H1 (cell line): ENCODE data around the gene OSM. TPM values are rescaled to one million over a fixed set of nuclear protein-coding genes. Genes with fewer than 3 reads are reported as not detected.

Experiments used
- CBX5 ChIP-seq: fragments of 300-800, 300-1000 bp; sonication (generic); IDR thresholded peaks from 2 replicates; pipeline ENCODE4 v1.7.1; 2016; ENCODE audit warnings: antibody characterized with exemption, low read length, low read depth
- CHD2 ChIP-seq: IDR thresholded peaks from 2 replicates; pipeline ENCODE4 v1.6.1; 2012; ENCODE audit warnings: low read length, improper control_type of control experiment
- EP300 ChIP-seq, 2 experiments: IDR thresholded peaks; 1 replicate in 1 of 2; 2 replicates in 1 of 2; pipeline ENCODE4 v1.6.1; 2011 to 2012; ENCODE audit warnings: low read depth in 2 of 2, low read length in 2 of 2, mild to moderate bottlenecking in 2 of 2, borderline replicate concordance in 1 of 2, inconsistent platforms in 1 of 2, moderate library complexity in 1 of 2
- KDM5A ChIP-seq: fragments of 200-600 bp; IDR thresholded peaks from 2 replicates; pipeline ENCODE4 v1.7.1; 2012; ENCODE audit warnings: mild to moderate bottlenecking, low read length, inconsistent platforms, mixed read lengths
- SUZ12 ChIP-seq: fragments of 200-600 bp; sonication (generic); IDR thresholded peaks from 2 replicates; pipeline ENCODE4 v1.6.1; 2012; ENCODE audit warnings: mild to moderate bottlenecking, inconsistent platforms, low read length, moderate library complexity, mixed read lengths
- polyA plus RNA-seq, 7 experiments: library from polyadenylated mRNA; depleted of rRNA in 3 of 7; stranded (reverse) in 5 of 7; unstranded in 2 of 7; fragments of >200 nt in 5 of 7; fragments of 200-250 nt in 2 of 7; gene quantifications; 1 replicate in 5 of 7; 2 replicates in 1 of 7; 4 replicates in 1 of 7; pipeline versions ENCODE4 v1.2.1 to v1.2.3, GENCODE V29; 2011 to 2013; ENCODE audit warnings: missing spikeins in 2 of 7, mixed read lengths in 2 of 7
- total RNA-seq: library from RNA; stranded (reverse); fragmentation: NEBNext Ultra II Directional; extraction: Animal tissue kit (Norgen Biotek cat#: 25700); gene quantifications from 2 replicates; pipeline ENCODE4 v1.2.1, GENCODE V29; 2021
- TF ChIP-seq, protein P1 (sequence below): fragments of 300-600 bp; sonication (generic); IDR thresholded peaks from 2 replicates; pipeline ENCODE4 v1.7.1; 2012; ENCODE audit warnings: low read length, moderate library complexity, mild to moderate bottlenecking, inconsistent platforms; ENCODE audit not compliant: insufficient replicate concordance
- TF ChIP-seq, protein P2 (sequence below): IDR thresholded peaks from 2 replicates; pipeline ENCODE4 v1.6.1; 2011; ENCODE audit warnings: low read length, improper control_type of control experiment
- TF ChIP-seq, protein P3 (sequence below): IDR thresholded peaks from 2 replicates; pipeline ENCODE4 v1.6.1; 2011; ENCODE audit warnings: low read depth, mild to moderate bottlenecking, low read length; ENCODE audit not compliant: insufficient read depth

Gene OSM
- total and polyA plus RNA-seq, 2 of the 8 experiments (the other 6 are each of a cell fraction or from before 2014, with no cell fraction given): not detected

DNA sequence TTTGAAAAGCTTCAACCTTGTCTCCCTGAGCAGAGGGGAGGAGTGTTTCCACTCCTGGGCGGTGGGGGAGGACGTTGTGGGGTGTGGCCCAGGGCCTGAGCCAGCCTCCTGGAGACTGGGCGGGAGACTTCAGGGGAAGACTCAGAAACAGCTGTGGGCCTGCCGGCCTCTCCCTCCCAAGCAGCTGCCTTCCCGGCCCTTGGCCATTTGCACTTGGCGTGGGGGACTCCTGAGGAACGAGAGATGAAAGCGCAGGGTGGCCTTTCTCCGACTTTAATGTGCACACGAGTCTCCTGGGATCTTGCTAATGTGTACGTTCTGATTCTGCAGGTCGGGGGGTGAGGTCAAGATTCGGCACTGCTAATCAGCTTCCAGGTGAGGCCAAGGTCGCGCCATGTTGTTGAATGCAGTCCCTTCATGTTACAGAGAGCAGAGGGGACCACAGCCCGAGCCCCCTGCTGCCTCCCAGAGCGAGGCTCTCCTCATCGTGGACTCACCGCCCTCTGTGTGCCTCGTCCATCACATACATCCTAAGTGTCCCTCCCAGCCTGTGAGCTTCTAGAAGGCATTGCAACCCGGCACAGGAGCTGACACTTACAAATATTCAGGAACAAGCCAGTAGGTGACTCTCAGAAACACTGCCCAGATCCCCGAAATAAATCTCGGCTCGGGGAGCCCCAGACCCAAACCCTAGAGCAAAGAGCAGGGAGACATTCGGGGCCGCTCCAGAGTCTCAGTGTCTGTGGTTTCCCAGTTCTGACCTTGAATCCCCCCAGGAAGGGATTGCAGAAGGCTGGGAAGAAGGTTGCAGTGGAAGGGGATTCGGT lies 27.8 kb downstream of the OSM start (continued):
- TF ChIP-seq, protein P1, sequence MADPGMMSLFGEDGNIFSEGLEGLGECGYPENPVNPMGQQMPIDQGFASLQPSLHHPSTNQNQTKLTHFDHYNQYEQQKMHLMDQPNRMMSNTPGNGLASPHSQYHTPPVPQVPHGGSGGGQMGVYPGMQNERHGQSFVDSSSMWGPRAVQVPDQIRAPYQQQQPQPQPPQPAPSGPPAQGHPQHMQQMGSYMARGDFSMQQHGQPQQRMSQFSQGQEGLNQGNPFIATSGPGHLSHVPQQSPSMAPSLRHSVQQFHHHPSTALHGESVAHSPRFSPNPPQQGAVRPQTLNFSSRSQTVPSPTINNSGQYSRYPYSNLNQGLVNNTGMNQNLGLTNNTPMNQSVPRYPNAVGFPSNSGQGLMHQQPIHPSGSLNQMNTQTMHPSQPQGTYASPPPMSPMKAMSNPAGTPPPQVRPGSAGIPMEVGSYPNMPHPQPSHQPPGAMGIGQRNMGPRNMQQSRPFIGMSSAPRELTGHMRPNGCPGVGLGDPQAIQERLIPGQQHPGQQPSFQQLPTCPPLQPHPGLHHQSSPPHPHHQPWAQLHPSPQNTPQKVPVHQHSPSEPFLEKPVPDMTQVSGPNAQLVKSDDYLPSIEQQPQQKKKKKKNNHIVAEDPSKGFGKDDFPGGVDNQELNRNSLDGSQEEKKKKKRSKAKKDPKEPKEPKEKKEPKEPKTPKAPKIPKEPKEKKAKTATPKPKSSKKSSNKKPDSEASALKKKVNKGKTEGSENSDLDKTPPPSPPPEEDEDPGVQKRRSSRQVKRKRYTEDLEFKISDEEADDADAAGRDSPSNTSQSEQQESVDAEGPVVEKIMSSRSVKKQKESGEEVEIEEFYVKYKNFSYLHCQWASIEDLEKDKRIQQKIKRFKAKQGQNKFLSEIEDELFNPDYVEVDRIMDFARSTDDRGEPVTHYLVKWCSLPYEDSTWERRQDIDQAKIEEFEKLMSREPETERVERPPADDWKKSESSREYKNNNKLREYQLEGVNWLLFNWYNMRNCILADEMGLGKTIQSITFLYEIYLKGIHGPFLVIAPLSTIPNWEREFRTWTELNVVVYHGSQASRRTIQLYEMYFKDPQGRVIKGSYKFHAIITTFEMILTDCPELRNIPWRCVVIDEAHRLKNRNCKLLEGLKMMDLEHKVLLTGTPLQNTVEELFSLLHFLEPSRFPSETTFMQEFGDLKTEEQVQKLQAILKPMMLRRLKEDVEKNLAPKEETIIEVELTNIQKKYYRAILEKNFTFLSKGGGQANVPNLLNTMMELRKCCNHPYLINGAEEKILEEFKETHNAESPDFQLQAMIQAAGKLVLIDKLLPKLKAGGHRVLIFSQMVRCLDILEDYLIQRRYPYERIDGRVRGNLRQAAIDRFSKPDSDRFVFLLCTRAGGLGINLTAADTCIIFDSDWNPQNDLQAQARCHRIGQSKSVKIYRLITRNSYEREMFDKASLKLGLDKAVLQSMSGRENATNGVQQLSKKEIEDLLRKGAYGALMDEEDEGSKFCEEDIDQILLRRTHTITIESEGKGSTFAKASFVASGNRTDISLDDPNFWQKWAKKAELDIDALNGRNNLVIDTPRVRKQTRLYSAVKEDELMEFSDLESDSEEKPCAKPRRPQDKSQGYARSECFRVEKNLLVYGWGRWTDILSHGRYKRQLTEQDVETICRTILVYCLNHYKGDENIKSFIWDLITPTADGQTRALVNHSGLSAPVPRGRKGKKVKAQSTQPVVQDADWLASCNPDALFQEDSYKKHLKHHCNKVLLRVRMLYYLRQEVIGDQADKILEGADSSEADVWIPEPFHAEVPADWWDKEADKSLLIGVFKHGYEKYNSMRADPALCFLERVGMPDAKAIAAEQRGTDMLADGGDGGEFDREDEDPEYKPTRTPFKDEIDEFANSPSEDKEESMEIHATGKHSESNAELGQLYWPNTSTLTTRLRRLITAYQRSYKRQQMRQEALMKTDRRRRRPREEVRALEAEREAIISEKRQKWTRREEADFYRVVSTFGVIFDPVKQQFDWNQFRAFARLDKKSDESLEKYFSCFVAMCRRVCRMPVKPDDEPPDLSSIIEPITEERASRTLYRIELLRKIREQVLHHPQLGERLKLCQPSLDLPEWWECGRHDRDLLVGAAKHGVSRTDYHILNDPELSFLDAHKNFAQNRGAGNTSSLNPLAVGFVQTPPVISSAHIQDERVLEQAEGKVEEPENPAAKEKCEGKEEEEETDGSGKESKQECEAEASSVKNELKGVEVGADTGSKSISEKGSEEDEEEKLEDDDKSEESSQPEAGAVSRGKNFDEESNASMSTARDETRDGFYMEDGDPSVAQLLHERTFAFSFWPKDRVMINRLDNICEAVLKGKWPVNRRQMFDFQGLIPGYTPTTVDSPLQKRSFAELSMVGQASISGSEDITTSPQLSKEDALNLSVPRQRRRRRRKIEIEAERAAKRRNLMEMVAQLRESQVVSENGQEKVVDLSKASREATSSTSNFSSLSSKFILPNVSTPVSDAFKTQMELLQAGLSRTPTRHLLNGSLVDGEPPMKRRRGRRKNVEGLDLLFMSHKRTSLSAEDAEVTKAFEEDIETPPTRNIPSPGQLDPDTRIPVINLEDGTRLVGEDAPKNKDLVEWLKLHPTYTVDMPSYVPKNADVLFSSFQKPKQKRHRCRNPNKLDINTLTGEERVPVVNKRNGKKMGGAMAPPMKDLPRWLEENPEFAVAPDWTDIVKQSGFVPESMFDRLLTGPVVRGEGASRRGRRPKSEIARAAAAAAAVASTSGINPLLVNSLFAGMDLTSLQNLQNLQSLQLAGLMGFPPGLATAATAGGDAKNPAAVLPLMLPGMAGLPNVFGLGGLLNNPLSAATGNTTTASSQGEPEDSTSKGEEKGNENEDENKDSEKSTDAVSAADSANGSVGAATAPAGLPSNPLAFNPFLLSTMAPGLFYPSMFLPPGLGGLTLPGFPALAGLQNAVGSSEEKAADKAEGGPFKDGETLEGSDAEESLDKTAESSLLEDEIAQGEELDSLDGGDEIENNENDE: no peak
- TF ChIP-seq SUZ12: no peak
- TF ChIP-seq, protein P2, sequence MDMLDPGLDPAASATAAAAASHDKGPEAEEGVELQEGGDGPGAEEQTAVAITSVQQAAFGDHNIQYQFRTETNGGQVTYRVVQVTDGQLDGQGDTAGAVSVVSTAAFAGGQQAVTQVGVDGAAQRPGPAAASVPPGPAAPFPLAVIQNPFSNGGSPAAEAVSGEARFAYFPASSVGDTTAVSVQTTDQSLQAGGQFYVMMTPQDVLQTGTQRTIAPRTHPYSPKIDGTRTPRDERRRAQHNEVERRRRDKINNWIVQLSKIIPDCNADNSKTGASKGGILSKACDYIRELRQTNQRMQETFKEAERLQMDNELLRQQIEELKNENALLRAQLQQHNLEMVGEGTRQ: no peak
- no peak for TF ChIP-seq CHD2
- TF ChIP-seq, protein P3, sequence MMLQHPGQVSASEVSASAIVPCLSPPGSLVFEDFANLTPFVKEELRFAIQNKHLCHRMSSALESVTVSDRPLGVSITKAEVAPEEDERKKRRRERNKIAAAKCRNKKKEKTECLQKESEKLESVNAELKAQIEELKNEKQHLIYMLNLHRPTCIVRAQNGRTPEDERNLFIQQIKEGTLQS: no peak
- no peak for TF ChIP-seq CBX5
- TF ChIP-seq EP300 (IDR thresholded peaks at IDR 0.05; ENCODE audit: borderline replicate concordance in 1 of 2, low read depth in 2 of 2, low read length in 2 of 2): no peak
- no peak for TF ChIP-seq KDM5A
